Tibial artery (tissue), 4 donors: ENCODE results near the gene LCT.

Experiments used
- DNase-seq, 2 donors: peaks; one replicate each; pipeline ENCODE4 v3.0.0-alpha.2; 2019
- H3K27ac ChIP-seq, 2 donors: fragments of 200-600 bp; sonication (generic) in 1 of 2; 1 replicate in 1 of 2; 2 replicates in 1 of 2; pipeline ENCODE4 v1.5.1; 2018 to 2019; ENCODE audit warnings: mild to moderate bottlenecking in 1 of 2
- H3K27me3 ChIP-seq, 2 donors: fragments of 200-600 bp; sonication (generic) in 1 of 2; one replicate each; pipeline versions ENCODE4 v1.5.1 to v1.6.0; 2016 to 2019
- H3K36me3 ChIP-seq, 3 donors: fragments of 200-600 bp; sonication (generic) in 2 of 3; one replicate each; pipeline ENCODE4 v1.5.1; 2016 to 2019; ENCODE audit warnings: mild to moderate bottlenecking in 2 of 3
- H3K4me1 ChIP-seq, 4 donors: fragments of 200-600 bp; sonication (generic) in 2 of 4; 1 replicate in 3 of 4; 2 replicates in 1 of 4; pipeline ENCODE4 v1.5.1; 2016 to 2019
- H3K4me3 ChIP-seq, 2 donors: fragments of 200-600 bp; sonication (generic) in 1 of 2; 1 replicate in 1 of 2; 2 replicates in 1 of 2; pipeline ENCODE4 v1.5.1; 2018 to 2019; ENCODE audit warnings: mild to moderate bottlenecking in 2 of 2
- H3K9me3 ChIP-seq, 3 donors: fragments of 200-600 bp; sonication (generic) in 1 of 3; one replicate each; pipeline ENCODE4 v1.5.1; 2016 to 2019
- CTCF ChIP-seq, 2 experiments: fragments of 200-600 bp in 1 of 2; fragments of 450-650 bp in 1 of 2; IDR thresholded peaks; one replicate each; pipeline ENCODE4 v1.5.1; 2017 to 2019; ENCODE audit warnings: antibody characterized with exemption in 2 of 2, mild to moderate bottlenecking in 1 of 2, moderate library complexity in 1 of 2
- intact Hi-C: fragments of 100-400 bp; cut with DNase I; formaldehyde crosslinking; loops from one replicate; pipeline ENCODE4 v1.15.0; 2023; ENCODE audit warnings: low total_unique reads

Gene LCT

GRCh38 chr2:135742325-135742757 is 94.6 kb downstream of the LCT start:
- peak in 1 of 2 donors; percentile 25 for DNase-seq
- Histone ChIP-seq H3K27ac (peak overlapping the region; percentile 99), H3K4me3 (peak overlapping the region; percentile 93 to 95), H3K27me3 (no peaks in the 10 kb centered on the region), H3K36me3 (peaks cover 0 to under 1% (median under 1%) of the 10 kb centered on the region in 3 donors), H3K4me1 (peaks cover 0 to 29% (median 8%) of the 10 kb centered on the region in 4 donors), H3K9me3 (no peaks in the 10 kb centered on the region)
- TF ChIP-seq CTCF (IDR thresholded peaks at IDR 0.05) = no peak
- intact Hi-C loops = loop anchor here (2.0 kb wide), 1 partner anchor 824 kb away; the partner anchor contains the start of gene CCNT2

- no peaks in the 10 kb centered on the region for H3K36me3 ChIP-seq
- intact Hi-C loops = loop anchor here (2.0 kb wide), 1 partner anchor 823 kb away; the partner anchor contains the start of gene CCNT2
- H3K27ac ChIP-seq = peak within 1 kb of the TSS; percentile 99
- peak within 1 kb of the TSS; percentile 93 to 95 for H3K4me3 ChIP-seq
- H3K9me3 ChIP-seq = no peaks in the 10 kb centered on the region
- peak; percentile 98 to 99 for DNase-seq
- peaks cover 0 to 29% (median 7%) of the 10 kb centered on the region in 4 donors for H3K4me1 ChIP-seq
- peak; percentile 18 to 26 for TF ChIP-seq CTCF (IDR thresholded peaks at IDR 0.05)
- H3K27me3 ChIP-seq = no peaks in the 10 kb centered on the region
Observed at GRCh38 chr2:135741395-135742324, 95.3 kb downstream of the LCT start, which contains the start of gene UBXN4. UBXN4 (plus strand) TSS chr2:135741855; CDS start chr2:135741930, 75 bp downstream.

- H3K4me1 ChIP-seq = peaks cover 0 to 29% (median 7%) of the 10 kb centered on the region in 4 donors
- no peak for DNase-seq
- no peaks in the 10 kb centered on the region for H3K36me3 ChIP-seq
- H3K27me3 ChIP-seq = no peaks in the 10 kb centered on the region
- no peaks in the 10 kb centered on the region for H3K9me3 ChIP-seq
- H3K27ac ChIP-seq = peak overlapping the region; percentile 99
- peak overlapping the region; percentile 93 to 95 for H3K4me3 ChIP-seq
- intact Hi-C loops = no loop called here
- no peak for TF ChIP-seq CTCF (IDR thresholded peaks at IDR 0.05)
Observed at GRCh38 chr2:135741043-135741394, 96.0 kb downstream of the LCT start.

GRCh38 chr2:135740206-135740605 is 96.8 kb downstream of the LCT start:
- Histone ChIP-seq H3K36me3 (no peaks in the 10 kb centered on the region), H3K27ac (no peak overlapping the region), H3K4me3 (no peak overlapping the region), H3K9me3 (no peaks in the 10 kb centered on the region), H3K4me1 (peaks cover 0 to 24% (median 7%) of the 10 kb centered on the region in 4 donors), H3K27me3 (no peaks in the 10 kb centered on the region)
- intact Hi-C loops = no loop called here
- DNase-seq = no peak
- no peak for TF ChIP-seq CTCF (IDR thresholded peaks at IDR 0.05)
